ENCODE data around the gene NDUFB2.
"Not testable (repeated sequence)": the region's sequence is repeated elsewhere in the genome, so short reads cannot be mapped to it uniquely, and the experiment has no call there.

Gene NDUFB2

DNA sequence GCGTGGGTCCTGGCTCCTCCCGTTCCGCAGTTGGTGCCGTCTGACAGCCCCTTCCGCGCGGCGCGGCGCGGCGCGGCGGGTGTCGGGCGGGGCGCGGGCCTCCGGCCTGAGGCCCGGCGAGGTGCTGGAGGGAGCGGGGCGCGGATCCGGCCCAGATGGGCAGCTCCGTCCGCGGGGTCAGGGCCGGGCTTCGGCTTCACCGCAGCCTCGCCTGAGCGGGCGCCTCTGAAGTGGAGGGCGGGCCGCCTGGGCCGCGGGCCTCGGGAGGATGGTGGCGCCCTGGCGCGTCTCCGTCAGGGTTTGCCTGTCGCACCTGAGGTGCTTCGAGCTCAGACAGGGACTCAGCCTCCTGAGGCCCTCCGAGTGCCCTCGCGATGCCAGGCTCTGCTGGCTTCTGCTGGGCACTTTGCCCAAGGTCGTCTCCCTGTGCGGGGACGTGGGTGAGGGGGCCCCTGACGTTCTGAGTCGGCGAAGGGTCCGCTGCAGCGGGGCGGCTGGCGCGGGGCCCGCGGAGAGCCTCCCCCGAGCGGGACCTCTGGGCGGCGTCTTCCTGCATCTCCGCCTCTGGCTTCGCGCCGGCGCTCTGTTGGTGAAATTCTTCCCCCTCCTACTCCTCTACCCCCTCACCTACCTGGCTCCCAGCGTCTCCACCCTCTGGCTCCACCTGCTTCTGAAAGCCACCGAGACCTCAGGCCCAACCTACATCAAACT, 23.3 kb upstream of the NDUFB2 start:
- DNase-seq, result peak; percentile 58

DNA sequence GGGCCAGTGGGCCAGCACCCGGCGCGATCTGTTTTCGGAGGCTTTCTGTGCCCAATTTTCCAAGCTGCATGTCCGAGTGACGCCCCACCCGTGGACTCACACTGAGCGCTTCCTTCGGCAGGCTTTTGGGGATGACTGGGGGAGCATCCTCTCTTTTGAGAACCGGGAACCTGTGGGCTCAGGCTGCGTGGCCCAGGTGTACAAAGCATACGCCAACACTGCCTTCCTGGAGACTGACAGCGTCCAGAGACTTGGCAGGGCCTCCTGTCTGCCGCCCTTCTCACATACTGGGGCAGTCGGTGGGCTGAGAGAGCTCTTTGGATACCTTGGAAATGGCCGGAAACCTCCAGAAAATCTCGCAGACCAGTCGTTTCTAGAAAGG, 22.7 kb upstream of the NDUFB2 start:
- DNase-seq, result no peak

GRCh38 chr7:140674356-140674800, 22.1 kb upstream of the NDUFB2 start:
- DNase-seq, result no peak

DNA sequence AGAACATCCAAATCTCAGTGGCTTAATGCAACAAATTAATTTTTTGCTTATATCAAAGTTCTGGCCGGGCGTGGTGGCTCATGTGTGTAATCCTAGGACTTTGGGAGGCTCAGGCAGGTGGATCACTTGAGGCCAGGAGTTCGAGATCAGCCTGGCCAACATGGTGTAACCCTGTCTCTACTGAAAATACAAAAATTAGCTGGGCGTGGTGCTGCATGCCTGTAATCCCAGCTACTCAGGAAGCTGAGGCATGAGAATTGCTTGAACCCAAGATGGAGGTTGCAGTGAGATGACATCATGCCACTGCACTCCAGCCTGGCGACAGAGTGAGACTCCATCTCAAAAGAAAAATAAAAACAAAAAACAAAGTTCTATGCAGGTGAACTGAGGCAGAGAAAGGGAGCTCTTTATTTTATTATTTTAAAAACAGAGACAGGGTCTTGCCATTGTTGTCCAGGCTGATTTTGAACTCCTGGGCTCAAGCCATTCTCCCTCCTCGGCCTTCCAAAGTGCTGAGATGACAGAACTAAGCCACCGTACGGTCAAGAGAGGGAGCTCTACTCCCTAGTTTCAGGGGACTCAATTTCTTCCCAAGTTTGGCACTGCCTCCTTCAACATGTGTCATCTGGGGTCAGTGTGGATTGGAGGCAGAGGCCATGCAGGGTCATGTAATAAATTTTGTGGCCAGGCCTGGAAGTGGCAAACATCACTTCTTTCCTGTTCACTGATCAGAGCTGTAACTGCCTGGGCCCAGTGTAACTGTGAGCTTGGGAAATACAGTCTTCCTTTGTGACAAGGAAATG, 21.4 kb upstream of the NDUFB2 start:
- DNase-seq, result no peak

DNA sequence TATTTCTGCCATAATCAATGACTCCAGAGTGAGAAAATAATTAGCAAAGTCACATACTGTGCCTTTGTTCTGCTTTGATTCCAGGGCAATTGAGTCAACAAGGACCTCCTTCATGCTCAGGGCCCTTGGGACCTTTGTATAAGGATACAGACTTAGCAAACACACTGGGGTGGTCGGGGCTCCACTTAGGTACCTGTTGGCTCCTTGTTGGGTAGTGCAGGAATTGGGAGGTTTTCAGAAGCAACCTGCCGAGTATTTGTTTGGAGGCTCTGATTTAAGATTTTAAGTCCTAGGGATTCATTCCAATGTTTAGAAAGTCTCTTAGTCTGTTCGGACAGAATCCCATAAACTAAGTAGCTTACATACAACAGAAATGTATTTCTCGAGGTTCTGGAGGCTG, 20.8 kb upstream of the NDUFB2 start:
- DNase-seq, result no peak

DNA sequence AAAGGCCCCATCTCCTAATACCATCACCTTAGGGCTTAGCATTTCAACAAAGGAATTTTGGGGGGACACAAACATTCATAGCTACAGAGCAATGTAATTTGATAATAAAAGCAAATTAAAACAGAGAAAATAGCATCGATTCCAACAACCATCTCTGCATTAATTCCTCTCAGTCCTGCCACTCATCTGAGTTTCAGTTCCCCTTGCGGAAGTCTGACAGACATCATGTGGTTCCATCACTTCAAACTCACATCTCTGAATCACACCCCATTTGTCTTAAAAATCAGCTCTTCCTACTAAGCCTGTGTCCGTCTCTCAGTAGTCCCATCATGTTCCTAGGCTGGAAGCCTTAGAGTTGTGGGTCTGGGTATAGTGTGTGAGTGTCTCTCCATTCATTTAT, 20.2 kb upstream of the NDUFB2 start:
- DNase-seq, result no peak

- DNase-seq, result not testable (repeated sequence)
Measured at GRCh38 chr7:140676956-140677355, 19.6 kb upstream of the NDUFB2 start.

GRCh38 chr7:140677496-140677895, 19.0 kb upstream of the NDUFB2 start:
- DNase-seq, result no peak

DNA sequence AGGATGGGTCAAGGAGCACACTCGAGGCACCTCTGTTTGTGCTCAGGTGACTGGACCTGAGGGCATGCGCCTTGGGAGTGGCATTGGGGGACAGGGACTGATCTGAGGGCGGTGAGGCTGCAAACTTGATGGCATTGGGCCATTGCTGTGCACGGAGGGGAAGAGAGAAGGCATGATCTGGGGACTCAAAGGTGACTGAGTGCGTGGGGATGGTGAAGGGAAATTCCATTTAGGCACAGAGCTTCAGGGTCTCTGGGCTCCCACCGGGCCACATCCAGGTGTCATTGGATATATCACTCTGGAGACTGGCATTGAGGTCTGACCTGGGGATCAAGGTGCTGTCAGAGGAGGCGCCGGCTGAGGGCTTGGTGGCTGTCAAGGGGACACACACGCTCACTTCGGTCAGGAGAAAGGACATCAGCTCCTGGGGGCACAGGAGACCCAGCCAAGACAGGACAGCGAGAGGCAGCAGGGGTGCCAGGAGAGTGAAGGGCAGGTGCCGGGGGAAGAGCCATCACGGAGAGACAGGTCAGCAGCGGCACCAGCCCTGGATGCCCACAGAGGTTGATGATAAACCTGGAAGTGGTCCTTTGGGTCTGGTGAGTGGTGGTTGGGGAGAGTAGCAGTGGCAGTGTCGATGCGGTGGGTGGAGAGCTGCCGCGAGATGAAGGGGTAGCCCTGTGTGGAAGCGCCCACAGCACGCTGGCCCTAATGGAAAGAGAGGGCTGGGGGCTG, 18.3 kb upstream of the NDUFB2 start:
- DNase-seq, result no peak

DNA sequence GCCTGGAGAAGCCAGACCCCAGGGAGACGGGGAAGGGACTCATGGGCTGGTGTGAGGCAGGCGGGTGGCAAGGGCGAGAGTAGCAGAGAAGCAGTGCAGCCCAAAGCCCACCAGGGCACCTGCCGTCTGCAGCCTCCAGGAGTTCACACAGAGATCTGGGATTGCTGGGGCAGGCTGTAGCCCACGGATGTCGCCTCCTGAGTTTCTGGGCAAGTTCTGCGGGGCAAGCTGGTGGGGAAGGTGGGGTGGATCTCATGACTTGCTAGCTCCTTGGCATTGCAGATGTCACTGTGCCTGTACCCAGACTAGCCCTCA, 17.7 kb upstream of the NDUFB2 start:
- no peak for DNase-seq

GRCh38 chr7:140679186-140679585, 17.3 kb upstream of the NDUFB2 start:
- no peak for DNase-seq

DNA sequence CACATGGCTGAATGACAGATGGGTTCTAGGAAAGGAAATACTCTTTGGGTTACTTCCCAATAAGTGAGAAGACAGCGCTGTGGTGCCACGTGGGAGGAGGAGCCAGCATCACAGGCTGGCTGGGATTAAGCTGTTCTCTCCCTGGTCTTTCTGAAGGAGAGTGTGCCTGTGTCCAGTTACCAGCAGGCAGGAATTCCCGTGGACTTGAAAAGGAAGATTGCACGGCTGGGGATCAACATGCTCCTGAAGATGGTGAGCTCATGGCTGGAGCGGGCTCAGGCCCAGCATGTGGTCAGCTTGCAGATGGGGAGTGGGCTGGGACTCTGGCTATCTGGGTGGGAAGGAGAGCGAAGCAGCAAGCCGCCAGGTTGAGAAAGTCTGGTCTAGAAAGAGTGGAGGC, 15.6 kb upstream of the NDUFB2 start:
- DNase-seq, result no peak

- no peak for DNase-seq
Measured at GRCh38 chr7:140681766-140682165, 14.7 kb upstream of the NDUFB2 start.

DNA sequence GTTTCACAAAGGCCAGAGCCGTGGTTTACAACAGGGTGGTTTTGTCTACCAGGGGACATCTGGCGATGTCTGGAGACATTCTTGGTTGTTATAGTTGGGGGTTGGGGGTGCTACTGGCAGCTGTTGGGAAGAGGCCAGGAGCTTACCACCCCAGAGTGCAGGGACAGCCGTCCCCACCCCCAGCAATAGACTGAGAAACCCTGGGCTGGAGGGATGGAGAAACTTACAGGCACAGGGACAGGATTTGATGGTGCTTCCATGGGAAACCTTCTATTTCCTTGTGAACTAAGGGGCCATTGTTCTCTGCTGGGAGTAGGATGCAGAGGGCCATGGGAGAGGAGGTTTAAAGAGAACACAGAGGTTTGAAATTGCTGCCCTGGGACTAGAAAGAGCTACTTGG, 12.9 kb upstream of the NDUFB2 start:
- DNase-seq, result no peak

- DNase-seq, result no peak
Measured at GRCh38 chr7:140684066-140684950, 12.2 kb upstream of the NDUFB2 start.

- no peak for DNase-seq
Measured at GRCh38 chr7:140685407-140686087, 11.0 kb upstream of the NDUFB2 start.

GRCh38 chr7:140686921-140687320, 9.6 kb upstream of the NDUFB2 start:
- DNase-seq, result no peak

DNA sequence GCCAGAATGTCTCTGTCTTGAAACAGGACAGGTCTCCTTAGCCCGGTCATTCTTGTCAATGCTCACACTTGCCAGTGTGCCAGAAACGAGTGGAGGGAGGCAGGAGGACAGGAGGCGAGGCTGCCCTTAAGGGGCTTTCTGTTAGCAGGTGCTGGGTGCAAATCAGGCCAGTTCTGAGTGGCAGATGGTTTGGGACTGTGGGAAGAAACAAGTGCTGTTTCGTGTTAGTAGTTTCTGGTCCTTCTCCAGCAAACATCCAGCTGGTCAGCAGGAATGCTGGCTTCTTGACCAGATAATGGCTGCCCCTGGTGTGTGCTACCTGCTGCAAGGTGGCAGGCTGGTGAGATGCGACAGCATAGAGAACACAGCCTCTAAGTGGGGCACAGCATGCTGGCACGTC, 8.2 kb upstream of the NDUFB2 start:
- no peak for DNase-seq

DNA sequence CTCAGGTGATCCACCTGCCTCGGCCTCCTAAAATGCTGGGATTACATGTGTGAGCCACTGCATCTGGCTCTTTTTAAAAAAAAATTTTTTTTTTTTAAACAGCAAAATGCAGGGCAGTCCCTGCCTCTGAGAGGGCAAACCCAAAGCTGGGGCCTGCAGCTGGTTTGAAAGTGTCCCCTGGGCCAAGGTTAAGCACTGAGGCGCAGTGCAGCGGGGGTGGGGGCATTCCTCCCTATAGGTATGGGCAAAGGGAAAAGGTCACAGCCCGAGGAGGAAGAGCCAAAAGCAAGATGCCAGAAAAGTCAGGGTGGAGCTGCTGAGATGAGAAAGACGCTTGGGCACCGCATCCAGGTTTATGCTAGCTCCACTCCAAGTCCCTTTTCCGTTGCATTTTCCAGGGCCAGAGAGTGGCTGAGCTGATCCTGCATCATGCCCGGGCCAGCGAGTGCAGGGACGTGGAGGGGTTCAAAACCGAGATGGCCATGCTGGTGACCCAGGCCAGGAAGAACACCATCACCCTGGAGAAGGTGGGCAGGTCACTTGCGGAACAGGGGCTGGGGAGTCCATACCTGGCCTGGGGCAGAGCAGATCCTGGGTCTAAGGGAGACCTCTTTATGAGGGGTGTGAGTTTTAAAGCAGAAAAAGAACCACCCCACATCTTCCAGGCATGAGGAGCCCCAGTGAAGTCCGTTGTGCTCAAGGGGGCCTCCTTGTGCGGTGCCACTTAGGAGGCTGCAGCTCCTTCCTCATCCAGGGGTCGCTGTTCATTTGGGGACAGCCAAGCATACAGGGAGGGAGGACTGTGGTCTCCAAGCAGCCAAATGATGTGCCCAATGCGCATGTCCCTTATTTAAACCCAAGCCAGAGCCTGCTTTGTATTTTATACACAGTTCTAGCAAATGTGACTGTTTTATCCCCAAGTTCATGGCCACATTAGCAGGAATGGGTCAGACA, 7.0 kb upstream of the NDUFB2 start:
- DNase-seq, result no peak

GRCh38 chr7:140691376-140692045, 5.0 kb upstream of the NDUFB2 start:
- DNase-seq, result no peak

GRCh38 chr7:140693849-140694248, 2.7 kb upstream of the NDUFB2 start:
- not testable (repeated sequence) for DNase-seq
